ENCODE measurements around the gene ELOB.

ELOB gene

DNA sequence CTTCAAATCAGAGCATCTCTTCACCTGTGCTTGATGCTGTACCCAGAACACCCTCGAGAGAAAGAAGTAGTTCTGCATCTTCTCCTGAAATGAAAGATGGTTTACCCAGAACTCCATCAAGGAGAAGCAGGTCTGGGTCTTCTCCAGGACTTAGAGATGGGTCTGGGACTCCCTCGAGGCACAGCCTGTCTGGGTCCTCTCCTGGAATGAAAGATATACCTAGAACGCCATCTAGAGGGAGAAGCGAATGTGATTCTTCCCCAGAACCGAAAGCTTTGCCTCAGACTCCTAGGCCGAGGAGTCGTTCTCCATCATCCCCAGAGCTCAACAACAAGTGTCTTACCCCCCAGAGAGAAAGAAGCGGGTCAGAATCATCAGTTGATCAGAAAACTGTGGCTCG lies 12.4 kb downstream of the ELOB start:
- DNase-seq (ENCODE audit: insufficient read length, low spot score): no peak
- TF ChIP-seq POLR2AphosphoS5 (IDR thresholded peaks at IDR 0.05; ENCODE audit: low read depth, low read length) (0 out of 2 replicates have a peak, but pooled peaks have one; percentile 9), SPI1 (IDR thresholded peaks at IDR 0.05; ENCODE audit: low read depth, low read length) (no peak)
- no peak for FAIRE-seq

DNA sequence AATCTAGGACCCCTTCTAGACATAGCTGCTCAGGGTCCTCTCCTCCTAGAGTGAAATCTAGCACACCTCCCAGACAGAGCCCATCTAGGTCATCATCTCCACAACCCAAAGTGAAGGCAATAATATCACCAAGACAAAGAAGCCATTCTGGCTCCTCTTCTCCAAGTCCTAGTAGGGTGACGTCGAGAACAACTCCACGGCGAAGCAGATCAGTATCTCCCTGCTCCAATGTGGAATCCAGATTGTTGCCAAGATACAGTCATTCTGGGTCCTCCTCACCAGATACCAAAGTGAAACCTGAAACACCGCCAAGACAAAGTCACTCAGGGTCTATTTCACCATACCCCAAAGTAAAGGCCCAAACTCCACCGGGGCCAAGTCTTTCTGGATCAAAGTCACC lies 13.9 kb downstream of the ELOB start:
- no peak for TF ChIP-seq POLR2A (IDR thresholded peaks at IDR 0.05; ENCODE audit: low read depth, low read length)
- TF ChIP-seq POLR2AphosphoS5 (IDR thresholded peaks at IDR 0.05; ENCODE audit: low read depth, low read length): peak; percentile 52; the same call in 1 of the 2 replicates
- FAIRE-seq (no peak), DNase-seq (ENCODE audit: insufficient read length, low spot score) (no peak)

DNA sequence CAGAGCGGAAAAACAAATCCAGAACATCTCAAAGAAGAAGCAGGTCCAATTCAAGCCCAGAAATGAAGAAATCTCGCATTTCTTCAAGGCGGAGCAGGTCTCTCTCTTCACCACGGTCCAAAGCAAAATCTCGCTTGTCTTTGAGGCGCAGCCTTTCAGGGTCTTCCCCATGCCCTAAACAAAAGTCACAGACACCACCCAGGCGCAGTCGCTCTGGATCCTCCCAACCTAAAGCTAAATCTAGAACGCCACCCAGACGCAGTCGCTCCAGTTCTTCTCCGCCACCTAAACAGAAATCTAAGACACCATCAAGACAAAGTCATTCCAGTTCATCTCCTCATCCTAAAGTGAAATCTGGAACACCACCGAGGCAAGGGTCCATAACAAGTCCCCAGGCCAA lies 14.4 kb downstream of the ELOB start:
- TF ChIP-seq POU2F2 (IDR thresholded peaks at IDR 0.05; ENCODE audit: low read depth, low read length) (no peak), POLR2A (IDR thresholded peaks at IDR 0.05; ENCODE audit: low read depth, low read length) (no peak)
- no peak for FAIRE-seq
- DNase-seq (ENCODE audit: insufficient read length, low spot score): no peak

DNA sequence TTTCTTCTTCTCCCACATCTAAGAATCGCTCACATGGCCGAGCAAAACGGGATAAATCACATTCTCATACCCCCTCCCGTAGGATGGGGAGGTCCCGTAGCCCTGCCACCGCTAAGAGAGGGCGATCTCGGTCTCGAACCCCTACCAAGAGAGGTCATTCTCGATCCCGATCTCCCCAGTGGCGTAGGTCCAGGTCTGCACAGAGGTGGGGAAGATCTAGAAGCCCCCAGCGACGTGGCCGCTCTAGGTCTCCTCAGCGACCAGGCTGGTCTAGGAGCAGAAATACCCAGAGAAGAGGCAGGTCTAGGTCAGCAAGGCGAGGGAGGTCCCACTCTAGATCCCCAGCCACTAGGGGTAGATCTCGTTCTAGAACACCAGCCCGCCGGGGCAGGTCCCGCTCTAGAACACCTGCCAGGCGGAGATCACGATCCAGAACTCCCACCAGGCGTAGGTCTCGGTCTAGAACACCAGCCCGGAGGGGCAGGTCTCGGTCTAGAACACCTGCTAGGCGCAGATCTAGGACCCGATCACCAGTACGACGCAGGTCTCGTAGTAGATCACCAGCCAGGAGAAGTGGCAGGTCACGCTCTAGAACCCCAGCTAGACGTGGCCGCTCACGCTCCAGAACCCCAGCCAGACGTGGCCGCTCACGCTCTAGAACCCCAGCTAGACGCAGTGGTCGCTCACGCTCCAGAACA lies 15.0 kb downstream of the ELOB start:
- no peak for DNase-seq (ENCODE audit: insufficient read length, low spot score)
- TF ChIP-seq POLR2AphosphoS5 (IDR thresholded peaks at IDR 0.05; ENCODE audit: low read depth, low read length): no peak
- no peak for TF ChIP-seq POU2F2 (IDR thresholded peaks at IDR 0.05; ENCODE audit: low read depth, low read length)
- TF ChIP-seq PAX5 (IDR thresholded peaks at IDR 0.05; ENCODE audit: insufficient read depth, low read length, severe bottlenecking): no peak
- TF ChIP-seq POLR2A (IDR thresholded peaks at IDR 0.05; ENCODE audit: low read depth, low read length): no peak
- no peak for TF ChIP-seq TAF1 (IDR thresholded peaks at IDR 0.05; ENCODE audit: low read depth, low read length)
- no peak for TF ChIP-seq SPI1 (IDR thresholded peaks at IDR 0.05; ENCODE audit: low read depth, low read length)
- FAIRE-seq: no peak

DNA sequence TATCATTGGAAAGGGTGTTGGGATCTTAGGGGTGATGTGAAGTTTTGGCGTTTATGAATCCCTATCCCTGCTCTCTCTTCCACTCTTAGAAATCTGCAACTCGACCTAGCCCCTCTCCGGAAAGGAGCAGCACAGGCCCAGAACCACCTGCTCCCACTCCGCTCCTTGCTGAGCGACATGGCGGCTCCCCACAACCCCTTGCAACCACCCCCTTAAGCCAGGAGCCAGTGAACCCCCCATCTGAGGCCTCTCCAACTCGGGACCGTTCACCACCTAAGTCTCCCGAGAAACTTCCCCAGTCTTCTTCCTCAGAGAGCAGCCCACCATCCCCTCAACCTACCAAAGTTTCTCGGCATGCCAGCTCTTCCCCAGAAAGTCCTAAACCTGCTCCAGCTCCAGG lies 15.6 kb downstream of the ELOB start:
- TF ChIP-seq SPI1 (IDR thresholded peaks at IDR 0.05; ENCODE audit: low read depth, low read length): no peak
- no peak for TF ChIP-seq PAX5 (IDR thresholded peaks at IDR 0.05; ENCODE audit: insufficient read depth, low read length, severe bottlenecking)
- no peak for TF ChIP-seq POU2F2 (IDR thresholded peaks at IDR 0.05; ENCODE audit: low read depth, low read length)
- TF ChIP-seq POLR2AphosphoS5 (IDR thresholded peaks at IDR 0.05; ENCODE audit: low read depth, low read length): no peak
- TF ChIP-seq POLR2A (IDR thresholded peaks at IDR 0.05; ENCODE audit: low read depth, low read length): no peak
- TF ChIP-seq TAF1 (IDR thresholded peaks at IDR 0.05; ENCODE audit: low read depth, low read length): no peak
- no peak for FAIRE-seq
- DNase-seq (ENCODE audit: insufficient read length, low spot score): no peak

DNA sequence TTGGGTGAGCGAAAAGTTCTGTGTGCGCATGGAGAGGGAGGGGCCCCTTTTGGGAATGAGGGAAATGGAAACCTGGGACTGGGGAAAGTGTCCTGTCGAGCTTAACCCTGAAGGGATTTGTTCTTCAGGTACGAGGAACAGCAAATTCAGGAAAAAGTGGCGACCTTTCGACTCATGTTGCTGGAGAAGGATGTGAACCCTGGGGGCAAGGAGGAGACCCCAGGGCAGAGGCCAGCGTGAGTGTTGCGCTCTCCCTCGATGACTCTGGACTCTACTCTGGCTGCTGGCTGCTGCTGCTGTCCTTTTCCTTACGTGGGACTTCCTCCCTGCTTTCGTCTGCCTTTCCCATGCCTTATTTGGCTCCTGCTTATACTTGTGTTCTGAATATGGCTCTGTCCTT lies 19.7 kb downstream of the ELOB start:
- FAIRE-seq: no peak
- TF ChIP-seq PAX5 (IDR thresholded peaks at IDR 0.05; ENCODE audit: insufficient read depth, low read length, severe bottlenecking) (no peak), POU2F2 (IDR thresholded peaks at IDR 0.05; ENCODE audit: low read depth, low read length) (no peak), POLR2AphosphoS5 (IDR thresholded peaks at IDR 0.05; ENCODE audit: low read depth, low read length) (no peak), POLR2A (IDR thresholded peaks at IDR 0.05; ENCODE audit: low read depth, low read length) (no peak), SPI1 (IDR thresholded peaks at IDR 0.05; ENCODE audit: low read depth, low read length) (no peak), TAF1 (IDR thresholded peaks at IDR 0.05; ENCODE audit: low read depth, low read length) (no peak)
- DNase-seq (ENCODE audit: insufficient read length, low spot score): no peak

DNA sequence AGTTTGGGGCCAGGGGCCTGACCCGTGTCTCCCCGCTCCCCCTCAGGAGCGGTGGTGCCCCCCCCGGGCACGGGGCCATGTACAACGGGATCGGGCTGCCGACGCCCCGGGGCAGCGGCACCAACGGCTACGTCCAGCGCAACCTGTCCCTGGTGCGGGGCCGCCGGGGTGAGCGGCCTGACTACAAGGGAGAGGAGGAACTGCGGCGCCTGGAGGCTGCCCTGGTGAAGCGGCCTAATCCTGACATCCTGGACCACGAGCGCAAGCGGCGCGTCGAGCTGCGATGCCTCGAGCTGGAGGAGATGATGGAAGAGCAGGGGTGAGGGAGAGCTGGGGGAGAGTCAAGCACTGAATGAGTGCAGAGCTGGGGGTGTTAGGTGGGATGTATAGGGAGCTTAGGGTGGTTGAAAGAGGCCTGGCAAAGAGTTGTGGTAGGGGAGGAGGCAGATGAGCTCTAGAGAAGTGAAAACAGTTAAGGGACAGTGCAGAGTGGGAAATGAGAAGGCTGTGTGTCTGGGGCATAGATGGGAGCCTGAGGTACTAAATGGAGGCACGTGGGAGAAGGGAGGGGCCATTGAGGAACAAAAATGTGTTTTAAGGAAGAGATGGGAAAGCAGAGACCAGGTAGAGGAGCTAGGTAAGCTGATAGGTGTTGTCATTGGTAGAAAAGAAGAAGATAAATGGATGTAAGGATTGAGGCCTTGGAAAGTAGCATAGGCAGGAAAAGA lies 20.6 kb downstream of the ELOB start:
- FAIRE-seq (no peak), DNase-seq (ENCODE audit: insufficient read length, low spot score) (no peak)
- TF ChIP-seq POLR2A (IDR thresholded peaks at IDR 0.05; ENCODE audit: low read depth, low read length) (no peak; the same call in 1 of the 2 replicates), POLR2AphosphoS5 (IDR thresholded peaks at IDR 0.05; ENCODE audit: low read depth, low read length) (0 out of 2 replicates have a peak, but pooled peaks have one; percentile 29), POU2F2 (IDR thresholded peaks at IDR 0.05; ENCODE audit: low read depth, low read length) (no peak)

DNA sequence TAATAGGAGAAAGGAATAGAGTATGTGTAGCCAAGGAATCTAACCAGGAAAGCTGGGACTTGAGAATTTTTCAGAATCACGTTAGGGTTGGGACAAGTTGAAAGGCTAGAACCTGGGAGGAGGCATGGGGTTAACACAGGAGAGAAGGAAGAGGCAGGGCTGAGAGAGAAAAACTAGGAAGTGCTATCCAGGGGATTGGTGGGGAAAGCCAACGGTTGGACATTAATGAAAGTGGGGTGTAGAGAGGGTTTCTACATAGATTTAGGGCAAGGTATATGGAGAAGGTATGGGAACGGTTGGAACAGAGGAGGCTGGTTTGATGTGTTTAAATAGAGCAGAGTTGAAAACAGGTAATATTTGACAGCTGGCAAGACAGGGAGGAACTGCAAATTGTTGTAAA lies 21.9 kb downstream of the ELOB start:
- FAIRE-seq: no peak
- DNase-seq (ENCODE audit: insufficient read length, low spot score): no peak
- no peak for TF ChIP-seq PAX5 (IDR thresholded peaks at IDR 0.05; ENCODE audit: insufficient read depth, low read length, severe bottlenecking)
- no peak for TF ChIP-seq POU2F2 (IDR thresholded peaks at IDR 0.05; ENCODE audit: low read depth, low read length)
- no peak for TF ChIP-seq TAF1 (IDR thresholded peaks at IDR 0.05; ENCODE audit: low read depth, low read length)

DNA sequence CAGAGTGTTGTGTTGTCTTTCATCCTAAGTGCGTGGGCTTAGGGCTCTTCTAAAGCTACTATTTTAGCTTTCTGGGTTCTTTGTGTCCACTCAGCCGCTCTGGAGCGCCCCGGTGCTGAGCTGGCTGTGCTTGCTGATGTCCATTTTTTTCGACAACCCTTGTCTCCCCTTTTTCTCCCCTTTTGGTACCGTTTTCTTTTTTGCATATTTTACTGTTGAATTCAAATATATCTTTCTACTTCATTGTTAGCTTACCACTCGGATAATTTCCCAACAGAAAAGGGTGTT lies 23.4 kb downstream of the ELOB start:
- FAIRE-seq (no peak), DNase-seq (ENCODE audit: insufficient read length, low spot score) (no peak)

DNA sequence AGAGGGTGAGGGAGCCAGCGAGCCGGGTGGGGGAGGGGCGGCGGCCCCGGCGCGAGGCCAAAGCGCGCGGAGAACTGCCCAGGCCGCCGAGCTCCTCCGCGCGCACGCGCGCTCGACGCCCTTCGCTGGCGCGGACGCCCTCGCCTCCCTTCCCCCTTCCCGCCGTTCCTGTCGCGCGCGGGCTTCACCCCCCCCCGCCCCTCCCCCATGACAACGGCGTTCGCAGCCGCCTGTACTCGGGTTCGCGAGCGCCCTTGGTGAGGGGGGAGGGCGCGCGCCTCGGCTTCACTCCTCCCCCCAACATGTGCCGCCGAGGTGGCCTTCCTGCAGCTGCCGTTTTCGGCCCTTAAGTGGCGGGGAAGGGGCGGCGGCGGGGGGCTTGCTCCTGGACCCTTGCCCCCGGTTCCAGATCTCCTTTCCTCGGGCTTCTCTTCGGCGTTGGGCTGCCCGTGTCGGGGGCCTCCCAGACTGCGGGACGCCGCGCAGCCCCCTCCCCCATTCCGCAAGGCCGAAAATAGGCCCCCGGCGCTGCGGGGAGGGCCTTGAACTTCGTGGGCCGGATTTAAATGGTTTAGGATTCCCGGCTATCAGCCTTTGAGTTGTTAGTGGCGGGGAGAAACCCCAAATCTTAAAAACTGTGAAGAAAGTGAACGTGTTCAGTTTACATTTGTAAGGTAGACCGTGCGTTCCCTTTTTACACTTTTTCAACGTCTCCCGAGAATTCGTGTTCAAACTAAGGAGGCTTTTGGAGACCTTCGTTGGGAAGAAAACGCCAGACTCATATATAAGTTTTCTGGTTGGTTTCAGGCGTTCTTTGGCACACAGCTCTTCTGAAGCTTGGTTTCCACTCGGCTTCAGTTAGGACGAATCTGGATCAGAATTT lies 24.0 kb downstream of the ELOB start:
- no peak for FAIRE-seq
- peak; percentile 78 for DNase-seq (ENCODE audit: insufficient read length, low spot score)
- TF ChIP-seq POLR2A (IDR thresholded peaks at IDR 0.05; ENCODE audit: low read depth, low read length): peak; percentile 9; the same call in 1 of the 2 replicates
- TF ChIP-seq SPI1 (IDR thresholded peaks at IDR 0.05; ENCODE audit: low read depth, low read length): no peak

More for the DNA sequence above, 23.4 kb downstream of the ELOB start:
- TF ChIP-seq POLR2A (IDR thresholded peaks at IDR 0.05; ENCODE audit: low read depth, low read length): peak; percentile 19; the same call in 1 of the 2 replicates
- TF ChIP-seq POLR2AphosphoS5 (IDR thresholded peaks at IDR 0.05; ENCODE audit: low read depth, low read length): no peak

All from GM12891 (cell line).